Heart left ventricle (tissue), 13 donors: ENCODE results near the gene ALDH4A1.

Source experiments
- POLR2A ChIP-seq, 2 donors: fragments of 450-650 bp; IDR thresholded peaks; one replicate each; pipeline ENCODE4 v1.6.1; 2017; ENCODE audit warnings: antibody characterized with exemption in 2 of 2, mild to moderate bottlenecking in 2 of 2, moderate library complexity in 2 of 2
- TF ChIP-seq, protein P1 (sequence below), 12 donors: fragments of 200-600 bp; sonication (generic) in 4 of 12; IDR thresholded peaks; one replicate each; pipeline versions ENCODE4 v1.5.0 to v1.8.0; 2018 to 2022; ENCODE audit warnings: antibody characterized with exemption in 12 of 12, mild to moderate bottlenecking in 5 of 12
- donor health status: ischemic (EF 13 %, LVEDD 7.1; RV severe dilation, severe dysfunction).
- donor health status: DM: no; HTN: yes; CAD: no.
- donor health status: DM: no; HTN: no; CAD: no.
- donor health status: ischemic (EF 25% LVEDD 6.9; RV normal size, moderate dysfunction).
- donor health status: ischemic (EF 25% LVEDD 5.7; RV mildly dilated, moderate dysfunction).
- donor health status: ischemic (EF 35%, LVEDD 5.7; RV mildly dilated, moderate dysfunction).
- donor health status: nonischemic (EF 11% LVEDD 7.7; RV severe dilation, severe dysfunction).
- donor health status: DM: yes; HTN: yes; CAD: no.
- donor health status: PGD.
- donor health status: ischemic (EF 29% LVEDD 5.4; RV normal size, mild dysfunction).
- donor health status: nonischemic (EF 23%, LVEDD 6.1; RV moderate dilation, normal function).

DNA sequence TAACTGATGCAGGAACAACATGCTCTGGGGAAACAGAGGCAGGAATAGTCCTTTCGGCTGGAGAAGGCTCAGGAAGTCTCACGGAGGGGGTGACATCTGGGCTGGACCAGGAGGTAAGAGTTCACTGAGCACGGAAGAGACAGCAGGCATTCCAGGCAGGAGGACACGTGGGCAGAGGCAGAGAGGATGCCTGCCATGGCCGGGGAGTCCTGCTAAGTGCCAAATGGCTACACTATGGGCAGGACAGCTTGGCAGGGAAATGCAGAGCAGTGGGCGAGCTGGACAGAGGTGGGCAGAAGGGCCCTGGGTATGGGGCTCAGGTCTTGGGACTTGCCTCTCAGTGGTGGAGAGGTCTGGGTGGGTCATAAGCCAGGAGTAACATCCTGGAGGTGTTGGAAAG lies 17.6 kb downstream of the ALDH4A1 start:
- no peak for TF ChIP-seq POLR2A (IDR thresholded peaks at IDR 0.05)
- TF ChIP-seq, protein P1, sequence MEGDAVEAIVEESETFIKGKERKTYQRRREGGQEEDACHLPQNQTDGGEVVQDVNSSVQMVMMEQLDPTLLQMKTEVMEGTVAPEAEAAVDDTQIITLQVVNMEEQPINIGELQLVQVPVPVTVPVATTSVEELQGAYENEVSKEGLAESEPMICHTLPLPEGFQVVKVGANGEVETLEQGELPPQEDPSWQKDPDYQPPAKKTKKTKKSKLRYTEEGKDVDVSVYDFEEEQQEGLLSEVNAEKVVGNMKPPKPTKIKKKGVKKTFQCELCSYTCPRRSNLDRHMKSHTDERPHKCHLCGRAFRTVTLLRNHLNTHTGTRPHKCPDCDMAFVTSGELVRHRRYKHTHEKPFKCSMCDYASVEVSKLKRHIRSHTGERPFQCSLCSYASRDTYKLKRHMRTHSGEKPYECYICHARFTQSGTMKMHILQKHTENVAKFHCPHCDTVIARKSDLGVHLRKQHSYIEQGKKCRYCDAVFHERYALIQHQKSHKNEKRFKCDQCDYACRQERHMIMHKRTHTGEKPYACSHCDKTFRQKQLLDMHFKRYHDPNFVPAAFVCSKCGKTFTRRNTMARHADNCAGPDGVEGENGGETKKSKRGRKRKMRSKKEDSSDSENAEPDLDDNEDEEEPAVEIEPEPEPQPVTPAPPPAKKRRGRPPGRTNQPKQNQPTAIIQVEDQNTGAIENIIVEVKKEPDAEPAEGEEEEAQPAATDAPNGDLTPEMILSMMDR (IDR thresholded peaks at IDR 0.05) = no peak
